SK-N-SH (cell line): ENCODE measurements around the gene CAPN3. TPM values are rescaled to one million over a fixed set of nuclear protein-coding genes. Genes with fewer than 3 reads are reported as not detected.

ENCODE experiments used
- CTCF ChIA-PET: fragments of 300-600, 350-600 bp; formaldehyde crosslinking; extraction: SDS; loops from one replicate; lab custom pipeline; 2021; lab: Yijun Ruan, JAX
- POLR2A ChIA-PET: fragments of 350-600 bp; sonication (Branson Sonifier 250); formaldehyde crosslinking; extraction: SDS; loops from one replicate; lab custom pipeline; 2020; ENCODE audit warnings: antibody characterized with exemption, inconsistent platforms; lab: Yijun Ruan, JAX
- DNase-seq: peaks from one replicate; pipeline ENCODE4 v3.0.0; 2012
- H2AFZ ChIP-seq: fragments of 200-600 bp; sonication (generic); 2 replicates; pipeline ENCODE4 v1.8.1; 2016; ENCODE audit warnings: antibody characterized with exemption, mild to moderate bottlenecking, low read depth
- H3F3A ChIP-seq: fragments of 200-600 bp; sonication (generic); replicated peaks from 2 replicates; pipeline ENCODE3; 2016; ENCODE audit warnings: antibody characterized with exemption, mild to moderate bottlenecking; ENCODE audit not compliant: insufficient read depth
- H3K27ac ChIP-seq, 2 experiments: fragments of 200-500 bp in 1 of 2; fragments of 200-600 bp in 1 of 2; sonication (Bioruptor generic) in 1 of 2; sonication (generic), shearing (Covaris generic) in 1 of 2; 2 replicates each; pipeline versions ENCODE4 v1.5.1 to v1.6.1; 2014 to 2016; ENCODE audit warnings: low read depth in 2 of 2, inconsistent platforms in 1 of 2, low read length in 1 of 2, mild to moderate bottlenecking in 1 of 2, mixed read lengths in 1 of 2
- H3K27me3 ChIP-seq: fragments of 200-600 bp; sonication (generic), shearing (Covaris generic); 2 replicates; pipeline ENCODE4 v1.6.1; 2016; ENCODE audit warnings: mixed run types; ENCODE audit not compliant: insufficient read depth
- H3K36me3 ChIP-seq, 2 experiments: fragments of 200-500 bp in 1 of 2; fragments of 200-600 bp in 1 of 2; sonication (Bioruptor generic) in 1 of 2; sonication (generic) in 1 of 2; replicated peaks in 1 of 2; 2 replicates each; pipeline versions ENCODE3 to v1.5.1; 2014 to 2016; ENCODE audit warnings: low read length in 1 of 2, mild to moderate bottlenecking in 1 of 2; ENCODE audit not compliant: insufficient read depth in 2 of 2, control insufficient read depth in 1 of 2
- H3K4me1 ChIP-seq, 2 experiments: fragments of 200-500 bp in 1 of 2; fragments of 200-600 bp in 1 of 2; sonication (Bioruptor generic) in 1 of 2; sonication (generic), shearing (Covaris generic) in 1 of 2; 2 replicates each; pipeline versions ENCODE4 v1.5.1 to v1.6.1; 2014 to 2016; ENCODE audit warnings: low read depth in 1 of 2, low read length in 1 of 2, mixed run types in 1 of 2; ENCODE audit not compliant: insufficient read depth in 2 of 2, control insufficient read depth in 1 of 2
- H3K4me2 ChIP-seq: fragments of 200-600 bp; sonication (generic), shearing (Covaris generic); 2 replicates; pipeline ENCODE4 v1.6.1; 2017; ENCODE audit warnings: mixed run types
- H3K4me3 ChIP-seq, 2 experiments: fragments of 200-500 bp in 1 of 2; fragments of 200-600 bp in 1 of 2; sonication (Bioruptor generic) in 1 of 2; sonication (generic), shearing (Covaris generic) in 1 of 2; 2 replicates each; pipeline versions ENCODE4 v1.5.1 to v1.8.1; 2014 to 2016; ENCODE audit warnings: low read depth in 2 of 2, inconsistent platforms in 1 of 2, low read length in 1 of 2, mild to moderate bottlenecking in 1 of 2, mixed read lengths in 1 of 2, moderate library complexity in 1 of 2
- H3K79me2 ChIP-seq: fragments of 200-600 bp; sonication (generic); 2 replicates; pipeline ENCODE4 v1.8.1; 2017; ENCODE audit warnings: mild to moderate bottlenecking; ENCODE audit not compliant: insufficient read depth
- H3K9ac ChIP-seq: fragments of 200-600 bp; sonication (generic); 2 replicates; pipeline ENCODE4 v1.6.1; 2017; ENCODE audit warnings: mixed run types
- H3K9me2 ChIP-seq: fragments of 200-600 bp; sonication (generic); 2 replicates; pipeline ENCODE4 v1.6.1; 2017; ENCODE audit warnings: mixed run types
- H3K9me3 ChIP-seq: fragments of 200-600 bp; sonication (generic); 2 replicates; pipeline ENCODE4 v1.6.1; 2017; ENCODE audit warnings: mixed run types, mild to moderate bottlenecking, moderate library complexity
- H4K20me1 ChIP-seq: fragments of 200-600 bp; sonication (generic); 2 replicates; pipeline ENCODE4 v1.6.1; 2017; ENCODE audit warnings: mild to moderate bottlenecking, mixed run types; ENCODE audit not compliant: insufficient read depth
- CHD2 ChIP-seq: fragments of 150-350 bp; IDR thresholded peaks from 2 replicates; pipeline ENCODE4 v1.6.1; 2018; ENCODE audit warnings: low read length; ENCODE audit not compliant: partially characterized antibody
- ELF1 ChIP-seq: IDR thresholded peaks from 2 replicates; pipeline ENCODE4 v1.4.0; 2012
- EP300 ChIP-seq, 2 experiments: IDR thresholded peaks; 2 replicates each; pipeline versions ENCODE4 v1.4.0 to v1.6.1; 2012; ENCODE audit warnings: borderline replicate concordance in 1 of 2, low read depth in 1 of 2, low read length in 1 of 2
- EZH2phosphoT487 ChIP-seq: fragments of 200-600 bp; sonication (generic); IDR thresholded peaks from 2 replicates; pipeline ENCODE4 v1.6.1; 2017; ENCODE audit warnings: low read depth, mixed run types, mild to moderate bottlenecking, antibody characterized with exemption, moderate library complexity, borderline replicate concordance
- FOSL2 ChIP-seq: IDR thresholded peaks from 2 replicates; pipeline ENCODE4 v1.4.0; 2012; ENCODE audit warnings: low read depth, mild to moderate bottlenecking, moderate library complexity, borderline replicate concordance
- FOXM1 ChIP-seq: IDR thresholded peaks from 2 replicates; pipeline ENCODE4 v1.4.0; 2012; ENCODE audit warnings: low read depth, mild to moderate bottlenecking
- NFIC ChIP-seq: IDR thresholded peaks from 2 replicates; pipeline ENCODE4 v1.4.0; 2012; ENCODE audit warnings: borderline replicate concordance
- NRF1 ChIP-seq: IDR thresholded peaks from 2 replicates; pipeline ENCODE4 v1.6.1; 2012; ENCODE audit warnings: low read depth, mild to moderate bottlenecking, low read length
- RAD21 ChIP-seq: IDR thresholded peaks from 2 replicates; pipeline ENCODE4 v1.6.1; 2012; ENCODE audit warnings: mild to moderate bottlenecking, low read length
- RCOR1 ChIP-seq: fragments of 150-350 bp; IDR thresholded peaks from 2 replicates; pipeline ENCODE4 v1.6.1; 2017; ENCODE audit warnings: antibody characterized with exemption, low read length
- RFX5 ChIP-seq: IDR thresholded peaks from 2 replicates; pipeline ENCODE4 v1.6.1; 2012; ENCODE audit warnings: mild to moderate bottlenecking, improper control_type of control experiment, low read length
- RXRA ChIP-seq: IDR thresholded peaks from 2 replicates; pipeline ENCODE4 v1.4.0; 2012; ENCODE audit warnings: low read depth, mild to moderate bottlenecking, borderline replicate concordance
- SIN3A ChIP-seq: IDR thresholded peaks from 2 replicates; pipeline ENCODE4 v1.6.1; 2012; ENCODE audit warnings: low read depth, mild to moderate bottlenecking, low read length, moderate library complexity, borderline replicate concordance
- SMC3 ChIP-seq: IDR thresholded peaks from 2 replicates; pipeline ENCODE4 v1.6.1; 2012; ENCODE audit warnings: low read depth, low read length, improper control_type of control experiment
- TCF12 ChIP-seq: IDR thresholded peaks from 2 replicates; pipeline ENCODE4 v1.4.0; 2012
- WGBS: methylation state at CpG from one replicate; pipeline ENCODE4 v1.1.6; 2017; ENCODE audit warnings: low lambda C conversion rate; 5-methylcytosine and 5-hydroxymethylcytosine counted together
- polyA plus RNA-seq, 3 experiments: library from polyadenylated mRNA; depleted of rRNA; stranded (reverse); fragments of >200 nt; gene quantifications; 2 replicates each; pipeline ENCODE4 v1.2.3, GENCODE V29; 2012
- TF ChIP-seq, protein P1 (sequence below): fragments of 200-600 bp; sonication (generic); IDR thresholded peaks from 2 replicates; pipeline ENCODE4 v1.6.1; 2017; ENCODE audit warnings: antibody characterized with exemption, mild to moderate bottlenecking, moderate library complexity
- TF ChIP-seq, protein P2 (sequence below): fragments of 150-350 bp; IDR thresholded peaks from 2 replicates; pipeline ENCODE4 v1.6.1; 2016; ENCODE audit warnings: mild to moderate bottlenecking, low read depth, low read length
- TF ChIP-seq, protein P3 (sequence below): IDR thresholded peaks from 2 replicates; pipeline ENCODE4 v1.4.0; 2012; ENCODE audit warnings: low read depth, borderline replicate concordance
- TF ChIP-seq, protein P4 (sequence below): IDR thresholded peaks from 2 replicates; pipeline ENCODE4; 2012

CAPN3 gene
- polyA plus RNA-seq, 1 of the 3 experiments (the other 2 are of a cell fraction) = 1.8 TPM

DNA sequence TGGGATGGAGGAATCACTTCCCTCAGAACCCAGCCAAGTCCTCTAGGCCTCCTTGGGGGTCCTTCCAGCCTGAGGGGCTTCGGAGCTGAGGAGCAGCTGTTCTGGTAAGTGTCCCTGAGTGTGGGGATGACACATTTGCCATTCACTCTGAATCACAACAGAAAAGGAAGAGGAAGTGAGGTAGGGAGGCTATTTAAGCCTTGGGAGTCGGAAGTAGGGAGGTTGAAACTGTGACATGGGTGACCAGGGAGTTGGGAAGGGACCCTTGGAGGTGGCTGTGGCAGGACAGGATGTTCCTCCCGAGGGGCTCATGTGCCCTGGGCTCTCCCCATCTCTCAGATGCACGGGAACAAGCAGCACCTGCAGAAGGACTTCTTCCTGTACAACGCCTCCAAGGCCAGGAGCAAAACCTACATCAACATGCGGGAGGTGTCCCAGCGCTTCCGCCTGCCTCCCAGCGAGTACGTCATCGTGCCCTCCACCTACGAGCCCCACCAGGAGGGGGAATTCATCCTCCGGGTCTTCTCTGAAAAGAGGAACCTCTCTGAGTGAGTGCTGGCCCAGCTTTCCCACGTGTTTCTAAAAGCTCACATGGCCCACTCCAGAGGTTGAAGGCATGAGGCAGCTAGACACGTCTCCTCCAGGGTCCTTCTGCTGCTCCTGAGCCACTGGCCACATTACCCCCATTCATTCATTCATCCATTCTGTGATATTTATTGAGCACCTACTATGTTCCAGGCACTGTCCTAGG, 43.3 kb downstream of the CAPN3 start:
- no peaks in the 10 kb centered on the region for H4K20me1 ChIP-seq
- no peaks in the 10 kb centered on the region for H3K4me1 ChIP-seq
- H3K4me3 ChIP-seq = no peak overlapping the region
- H3K9me2 ChIP-seq = no peaks in the 10 kb centered on the region
- ChIA-PET CTCF (interaction anchor here (0.8 to 2.4 kb wide), 2 partner anchors 17 to 319 kb away, joined by 3 to 6 read pairs; no protein-coding TSS in a partner anchor), POLR2A (no interaction called here)
- no peaks in the 10 kb centered on the region for H3K36me3 ChIP-seq
- H3K4me2 ChIP-seq = no peak overlapping the region
- no peak overlapping the region for H3K27ac ChIP-seq
- TF ChIP-seq ELF1 (no peak), SMC3 (no peak), RFX5 (no peak), EP300 (IDR thresholded peaks at IDR 0.05; ENCODE audit: borderline replicate concordance in 1 of 2, low read depth in 1 of 2, low read length in 1 of 2) (no peak), RCOR1 (no peak), RXRA (no peak), FOXM1 (no peak), FOSL2 (no peak), NFIC (no peak), SIN3A (no peak), RAD21 (no peak), CHD2 (no peak), NRF1 (no peak), TCF12 (no peak), EZH2phosphoT487 (no peak)
- TF ChIP-seq, protein P1, sequence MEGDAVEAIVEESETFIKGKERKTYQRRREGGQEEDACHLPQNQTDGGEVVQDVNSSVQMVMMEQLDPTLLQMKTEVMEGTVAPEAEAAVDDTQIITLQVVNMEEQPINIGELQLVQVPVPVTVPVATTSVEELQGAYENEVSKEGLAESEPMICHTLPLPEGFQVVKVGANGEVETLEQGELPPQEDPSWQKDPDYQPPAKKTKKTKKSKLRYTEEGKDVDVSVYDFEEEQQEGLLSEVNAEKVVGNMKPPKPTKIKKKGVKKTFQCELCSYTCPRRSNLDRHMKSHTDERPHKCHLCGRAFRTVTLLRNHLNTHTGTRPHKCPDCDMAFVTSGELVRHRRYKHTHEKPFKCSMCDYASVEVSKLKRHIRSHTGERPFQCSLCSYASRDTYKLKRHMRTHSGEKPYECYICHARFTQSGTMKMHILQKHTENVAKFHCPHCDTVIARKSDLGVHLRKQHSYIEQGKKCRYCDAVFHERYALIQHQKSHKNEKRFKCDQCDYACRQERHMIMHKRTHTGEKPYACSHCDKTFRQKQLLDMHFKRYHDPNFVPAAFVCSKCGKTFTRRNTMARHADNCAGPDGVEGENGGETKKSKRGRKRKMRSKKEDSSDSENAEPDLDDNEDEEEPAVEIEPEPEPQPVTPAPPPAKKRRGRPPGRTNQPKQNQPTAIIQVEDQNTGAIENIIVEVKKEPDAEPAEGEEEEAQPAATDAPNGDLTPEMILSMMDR = no peak
- TF ChIP-seq, protein P2, sequence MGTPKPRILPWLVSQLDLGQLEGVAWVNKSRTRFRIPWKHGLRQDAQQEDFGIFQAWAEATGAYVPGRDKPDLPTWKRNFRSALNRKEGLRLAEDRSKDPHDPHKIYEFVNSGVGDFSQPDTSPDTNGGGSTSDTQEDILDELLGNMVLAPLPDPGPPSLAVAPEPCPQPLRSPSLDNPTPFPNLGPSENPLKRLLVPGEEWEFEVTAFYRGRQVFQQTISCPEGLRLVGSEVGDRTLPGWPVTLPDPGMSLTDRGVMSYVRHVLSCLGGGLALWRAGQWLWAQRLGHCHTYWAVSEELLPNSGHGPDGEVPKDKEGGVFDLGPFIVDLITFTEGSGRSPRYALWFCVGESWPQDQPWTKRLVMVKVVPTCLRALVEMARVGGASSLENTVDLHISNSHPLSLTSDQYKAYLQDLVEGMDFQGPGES = no peak
- TF ChIP-seq, protein P3, sequence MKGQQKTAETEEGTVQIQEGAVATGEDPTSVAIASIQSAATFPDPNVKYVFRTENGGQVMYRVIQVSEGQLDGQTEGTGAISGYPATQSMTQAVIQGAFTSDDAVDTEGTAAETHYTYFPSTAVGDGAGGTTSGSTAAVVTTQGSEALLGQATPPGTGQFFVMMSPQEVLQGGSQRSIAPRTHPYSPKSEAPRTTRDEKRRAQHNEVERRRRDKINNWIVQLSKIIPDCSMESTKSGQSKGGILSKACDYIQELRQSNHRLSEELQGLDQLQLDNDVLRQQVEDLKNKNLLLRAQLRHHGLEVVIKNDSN = no peak
- TF ChIP-seq, protein P4, sequence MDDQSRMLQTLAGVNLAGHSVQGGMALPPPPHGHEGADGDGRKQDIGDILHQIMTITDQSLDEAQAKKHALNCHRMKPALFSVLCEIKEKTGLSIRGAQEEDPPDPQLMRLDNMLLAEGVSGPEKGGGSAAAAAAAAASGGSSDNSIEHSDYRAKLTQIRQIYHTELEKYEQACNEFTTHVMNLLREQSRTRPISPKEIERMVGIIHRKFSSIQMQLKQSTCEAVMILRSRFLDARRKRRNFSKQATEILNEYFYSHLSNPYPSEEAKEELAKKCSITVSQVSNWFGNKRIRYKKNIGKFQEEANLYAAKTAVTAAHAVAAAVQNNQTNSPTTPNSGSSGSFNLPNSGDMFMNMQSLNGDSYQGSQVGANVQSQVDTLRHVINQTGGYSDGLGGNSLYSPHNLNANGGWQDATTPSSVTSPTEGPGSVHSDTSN = no peak
- H3K27me3 ChIP-seq = no peaks in the 10 kb centered on the region
- H2AFZ ChIP-seq = no peak overlapping the region
- no peak for DNase-seq
- no peak overlapping the region for H3K9ac ChIP-seq
- H3K9me3 ChIP-seq = no peaks in the 10 kb centered on the region
- 85% methylated on average over 15 of the region's 15 CpGs for WGBS
- no peaks in the 10 kb centered on the region for H3F3A ChIP-seq
- no peaks in the 10 kb centered on the region for H3K79me2 ChIP-seq
